HS-27A (cell line): ENCODE data around the gene SLC38A7.
"Not testable (repeated sequence)": the region's sequence is repeated elsewhere in the genome, so short reads cannot be mapped to it uniquely, and the experiment has no call there.

Experiments used
- DNase-seq: peaks from one replicate; pipeline ENCODE4 v3.0.0-alpha.2; 2012; ENCODE audit warnings: low read depth, missing footprints

Gene SLC38A7

GRCh38 chr16:58678716-58679115, 5.9 kb downstream of the SLC38A7 start:
- DNase-seq = no peak

GRCh38 chr16:58678269-58678668, 6.3 kb downstream of the SLC38A7 start:
- no peak for DNase-seq

DNA sequence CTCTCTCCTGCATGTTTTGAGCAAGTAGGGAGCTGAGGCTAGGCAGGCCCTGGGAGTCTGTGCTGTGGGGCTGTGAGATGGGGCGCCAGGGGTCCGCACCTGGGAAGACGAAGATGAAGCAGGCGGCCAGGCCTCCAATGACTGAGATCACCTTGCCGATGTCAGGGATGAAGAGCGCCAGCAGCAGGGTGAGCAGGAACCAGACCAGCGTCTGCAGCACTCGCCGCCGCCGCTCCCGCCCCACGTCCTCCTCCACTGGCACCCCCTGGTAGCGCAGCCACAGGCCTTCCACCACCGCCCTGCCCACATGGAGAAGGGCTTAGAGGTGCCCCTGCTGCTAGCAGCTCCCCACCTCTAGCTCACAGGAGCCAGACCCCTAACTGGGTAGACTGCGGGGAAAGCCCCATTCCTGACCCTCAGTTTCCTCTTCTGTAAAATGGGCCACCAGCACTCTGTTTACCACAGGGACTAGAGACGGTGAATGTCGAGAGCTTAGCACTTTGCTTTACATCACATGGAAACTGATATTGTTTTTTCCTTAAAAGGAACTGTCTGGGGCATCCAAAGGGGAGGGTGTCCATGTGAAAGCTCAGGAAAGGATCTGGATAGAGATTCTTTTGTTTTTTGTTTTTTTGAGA, 13.5 kb downstream of the SLC38A7 start:
- no peak for DNase-seq

- DNase-seq = no peak
Observed at GRCh38 chr16:58670177-58670576, 14.4 kb downstream of the SLC38A7 start.

- no peak for DNase-seq
Observed at GRCh38 chr16:58665200-58665599, 19.4 kb downstream of the SLC38A7 start.

DNA sequence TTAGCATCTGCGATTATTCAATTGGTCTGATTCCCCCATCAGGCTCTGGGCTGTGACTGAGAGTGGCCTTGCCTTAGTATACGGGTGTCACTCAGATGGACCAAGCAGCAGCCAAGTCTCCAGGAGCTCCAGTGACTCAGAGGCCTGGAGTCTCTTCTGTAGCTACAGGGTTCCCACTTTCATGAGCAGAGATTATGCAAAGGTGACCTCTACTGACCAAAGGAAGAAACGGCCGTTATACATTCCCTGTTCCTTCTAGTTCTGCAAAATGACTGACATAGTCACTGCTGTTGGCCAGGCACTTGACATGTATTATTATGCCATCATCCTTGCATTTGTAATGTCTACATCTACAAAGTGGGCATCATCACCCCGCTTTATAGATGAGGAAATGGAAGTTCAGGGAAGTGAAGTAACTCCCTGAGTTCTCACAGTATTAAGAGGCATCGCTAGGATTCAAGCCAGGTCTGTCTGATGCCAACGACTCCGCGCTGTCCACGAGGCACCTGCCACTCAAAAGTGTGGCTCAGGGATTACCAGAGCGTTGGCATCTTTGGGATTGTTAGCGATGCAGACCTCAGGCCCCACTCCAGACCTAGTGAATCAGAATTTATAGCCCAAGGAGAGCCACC, 23.3 kb downstream of the SLC38A7 start:
- DNase-seq = peak; percentile 59

DNA sequence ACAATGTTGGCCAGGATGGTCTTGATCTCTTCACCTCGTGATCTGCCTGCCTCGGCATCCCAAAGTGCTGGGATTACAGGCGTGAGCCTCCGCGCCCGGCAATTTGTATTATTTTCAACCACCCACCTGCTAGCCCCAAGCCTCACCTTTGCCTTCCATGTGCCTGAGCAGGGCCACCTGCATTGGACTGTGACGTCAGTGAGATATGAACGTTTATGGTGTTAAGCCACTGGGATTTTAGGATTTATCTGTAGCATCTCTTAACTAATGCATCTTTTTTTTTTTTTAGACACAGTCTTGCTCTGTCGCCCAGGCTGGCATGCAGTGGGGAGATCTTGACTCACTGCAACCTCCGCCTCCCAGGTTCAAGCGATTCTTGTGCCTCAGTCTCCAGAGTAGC, 24.7 kb downstream of the SLC38A7 start:
- DNase-seq = not testable (repeated sequence)

DNA sequence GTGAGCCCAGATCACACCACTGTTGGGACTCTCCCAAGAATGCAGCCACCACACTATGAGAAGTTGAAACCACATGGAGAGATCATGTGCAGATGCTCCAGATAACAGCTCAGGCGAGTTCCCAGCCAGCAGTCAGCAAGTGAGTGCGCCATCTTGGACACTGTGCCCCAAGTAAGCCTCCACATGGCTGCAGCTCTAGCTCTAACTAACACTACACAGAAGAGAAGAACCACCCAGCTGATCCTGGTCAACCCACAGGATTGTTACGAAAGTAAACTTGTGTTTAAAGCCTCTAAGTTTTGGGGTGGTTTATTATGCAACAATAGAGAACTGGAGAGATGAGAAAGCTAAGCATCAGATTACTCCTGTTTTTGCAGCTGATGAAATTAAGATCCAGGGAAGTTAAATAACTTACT, 25.8 kb downstream of the SLC38A7 start:
- no peak for DNase-seq

DNA sequence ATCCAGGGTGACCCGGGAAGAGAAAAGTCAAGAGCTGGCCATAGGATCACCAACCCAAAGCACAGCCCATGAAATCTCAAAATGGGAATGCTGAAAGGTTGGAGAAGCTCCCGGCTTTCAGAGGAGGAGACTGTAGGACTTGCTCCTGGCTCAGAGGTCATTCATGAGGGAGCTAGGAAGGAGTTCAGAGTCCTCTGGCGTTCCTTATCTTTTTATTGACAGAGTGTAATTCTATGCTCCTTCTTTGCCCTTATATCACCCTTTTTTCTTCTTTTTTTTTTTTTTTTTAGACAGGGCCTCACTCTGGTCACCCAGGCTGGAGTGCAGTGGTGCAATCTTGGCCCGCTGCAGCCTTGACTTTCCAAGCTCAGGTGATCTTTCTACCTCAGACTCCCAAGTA, 27.7 kb downstream of the SLC38A7 start:
- no peak for DNase-seq

DNA sequence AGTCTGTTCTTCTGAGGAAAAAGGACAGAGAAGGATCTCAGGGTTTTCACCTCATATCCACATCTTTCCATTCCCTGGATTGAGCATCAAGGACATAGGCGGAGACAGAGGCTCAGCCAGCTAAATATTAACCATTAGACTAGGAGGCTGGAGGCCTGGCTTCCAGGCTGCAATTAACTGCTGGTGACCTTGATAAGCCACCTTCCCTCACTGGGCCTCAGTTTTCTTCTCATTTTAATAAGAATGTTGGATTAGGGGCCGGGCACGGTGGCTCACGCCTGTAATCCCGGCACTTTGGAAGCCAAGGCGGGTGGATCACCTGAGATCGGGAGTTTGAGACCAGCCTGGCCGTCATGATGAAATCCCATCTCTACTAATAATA, 29.4 kb downstream of the SLC38A7 start:
- DNase-seq = no peak

GRCh38 chr16:58654560-58655214, 29.9 kb downstream of the SLC38A7 start:
- DNase-seq = no peak

DNA sequence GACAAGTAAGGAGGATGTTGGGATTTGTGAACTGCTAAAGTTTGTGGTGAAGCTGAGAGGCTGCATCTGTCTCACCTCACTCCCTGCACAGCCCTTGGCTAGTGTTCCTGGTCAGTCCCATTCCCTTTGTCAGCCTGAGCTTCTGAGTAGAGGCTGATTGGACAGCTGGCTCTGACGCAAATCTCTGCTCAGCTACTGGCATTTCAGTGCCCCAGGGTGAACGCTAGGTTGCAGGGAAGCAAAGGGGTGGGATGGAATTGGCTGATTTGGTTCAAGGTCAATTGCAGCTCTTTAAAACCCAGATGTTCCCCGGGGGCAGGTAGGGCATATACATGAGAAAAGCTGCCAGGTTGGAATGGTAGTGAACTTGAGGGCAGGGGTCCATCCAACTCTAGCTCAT, 31.8 kb downstream of the SLC38A7 start:
- DNase-seq = no peak

DNA sequence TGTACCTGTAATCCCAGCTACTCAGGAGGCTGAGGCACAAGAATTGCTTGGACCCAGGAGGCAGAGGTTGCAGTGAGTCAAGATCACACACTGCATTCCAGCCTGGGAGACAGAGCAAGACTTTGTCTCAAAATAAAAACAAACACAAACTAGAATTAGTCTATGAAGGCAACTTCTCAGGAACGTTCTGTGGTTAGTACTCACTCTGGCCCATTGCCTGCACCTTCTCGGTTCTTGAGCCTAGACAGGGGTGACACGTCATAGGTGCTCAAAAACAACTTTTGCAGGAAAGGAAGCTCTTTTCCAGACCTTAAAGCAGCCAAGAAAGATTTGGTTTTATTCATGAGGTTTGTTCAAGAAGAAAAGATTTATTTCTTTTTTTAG, 32.6 kb downstream of the SLC38A7 start:
- DNase-seq = no peak

DNA sequence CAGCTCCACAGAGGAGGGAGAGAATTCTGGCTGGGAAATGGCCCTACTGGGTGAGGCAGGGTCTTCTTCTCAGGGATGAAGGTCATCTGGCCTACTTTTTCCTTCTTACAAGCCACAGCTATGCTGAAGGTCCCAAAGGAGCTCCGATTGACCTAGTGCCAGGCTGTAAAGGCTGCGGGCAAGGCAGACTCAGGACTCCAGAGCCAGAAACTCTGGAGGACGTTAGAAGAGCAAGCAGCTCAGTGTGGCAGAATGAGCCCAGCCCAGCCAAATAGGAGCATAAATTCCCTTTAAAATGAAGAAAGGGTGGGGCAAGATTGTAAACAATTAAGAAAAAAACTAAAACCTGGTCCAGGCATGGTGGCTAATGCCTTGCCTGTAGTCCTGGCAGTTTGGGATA, 34.9 kb downstream of the SLC38A7 start:
- DNase-seq = no peak

DNA sequence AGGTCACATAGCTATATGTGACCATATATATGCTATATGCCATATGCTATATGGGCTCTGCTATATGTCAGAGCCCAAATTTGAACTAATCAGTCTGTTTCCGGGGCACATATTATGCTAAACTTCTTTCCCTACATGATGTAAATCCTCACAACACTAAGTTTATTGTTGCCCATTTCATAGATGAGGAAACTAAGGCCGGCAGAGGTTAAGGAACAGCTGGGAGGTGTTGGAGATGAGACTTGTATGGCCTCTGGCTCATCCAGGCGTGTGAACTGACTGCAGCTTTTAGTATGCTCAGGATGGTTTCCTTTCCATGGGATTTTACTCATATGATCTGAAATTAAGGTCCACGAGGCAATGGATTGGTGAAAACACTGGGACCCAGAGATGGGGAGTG, 37.5 kb downstream of the SLC38A7 start:
- DNase-seq = no peak

GRCh38 chr16:58644765-58645487, 39.6 kb downstream of the SLC38A7 start:
- DNase-seq = no peak

- DNase-seq = no peak
Observed at GRCh38 chr16:58644108-58644507, 40.5 kb downstream of the SLC38A7 start.

GRCh38 chr16:58640949-58641348, 43.6 kb downstream of the SLC38A7 start:
- DNase-seq = no peak

GRCh38 chr16:58639836-58640235, 44.7 kb downstream of the SLC38A7 start:
- no peak for DNase-seq

- no peak for DNase-seq
Observed at GRCh38 chr16:58639230-58639629, 45.3 kb downstream of the SLC38A7 start.

DNA sequence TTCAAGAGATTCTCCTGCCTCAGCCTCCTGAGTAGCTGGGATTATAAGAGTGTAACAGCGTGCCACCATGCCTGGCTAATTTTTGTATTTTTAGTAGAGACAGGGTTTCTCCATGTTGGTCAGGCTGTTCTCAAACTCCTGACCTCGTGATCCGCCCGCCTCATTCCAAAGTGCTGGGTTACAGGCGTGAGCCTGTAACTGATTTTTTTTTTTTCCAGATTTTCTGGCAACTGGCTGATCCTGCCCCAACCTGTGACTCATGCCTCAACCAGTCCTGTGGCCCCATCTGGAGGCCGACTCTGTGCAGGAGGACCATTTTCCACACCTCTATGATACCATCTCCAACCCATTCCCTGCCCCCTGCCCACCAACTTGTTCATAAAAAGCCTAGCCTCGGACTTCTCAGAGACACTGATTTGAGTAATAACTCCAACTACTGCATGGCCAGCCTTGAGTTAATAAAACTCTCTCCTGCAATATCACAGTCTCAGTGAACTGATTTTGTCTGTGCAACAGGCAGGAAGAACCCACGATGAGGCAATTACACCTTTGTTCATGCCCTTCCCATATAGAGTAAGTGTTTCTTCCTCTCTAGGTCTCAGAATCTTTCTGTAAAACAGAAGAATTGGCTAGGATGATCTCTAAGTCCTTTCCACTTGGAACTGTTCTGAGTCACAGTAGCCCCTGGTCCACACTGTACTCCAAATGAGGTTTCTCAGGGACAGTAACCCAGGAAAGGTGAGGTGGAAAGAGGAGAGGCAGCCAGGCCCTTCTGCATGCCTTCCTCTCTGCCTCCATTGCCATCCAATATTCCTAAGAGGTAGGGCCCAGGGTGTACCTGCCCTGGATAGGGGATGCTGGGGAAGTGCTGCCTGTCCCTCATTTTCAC, 46.2 kb downstream of the SLC38A7 start:
- peak; percentile 78 for DNase-seq

DNA sequence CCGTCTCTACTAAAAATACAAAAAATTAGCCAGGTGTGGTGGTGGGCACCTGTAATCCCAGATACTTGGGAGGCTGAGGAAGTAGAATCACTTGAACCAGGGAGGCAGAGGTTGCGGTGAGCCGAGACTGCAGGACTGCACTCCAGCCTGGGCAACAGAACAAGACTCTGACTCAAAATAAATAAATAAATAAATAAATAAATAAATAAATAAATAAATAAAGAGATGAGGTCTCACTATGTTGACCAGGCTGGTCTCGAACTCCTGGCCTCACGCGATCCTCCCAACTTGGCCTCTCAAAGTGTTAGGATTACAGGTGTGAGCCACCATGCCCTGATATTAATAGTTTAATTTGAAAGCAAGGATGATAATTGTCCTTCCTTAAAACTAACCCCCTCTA, 47.5 kb downstream of the SLC38A7 start:
- not testable (repeated sequence) for DNase-seq
